NCI-H446 (cell line): ENCODE data around the gene KRTAP5-5.

Source experiments
- DNase-seq, 2 experiments: peaks; one replicate each; lab custom pipeline; 2025; lab: John Stamatoyannopoulos, UW

KRTAP5-5 gene

GRCh38 chr11:1679881-1680280, 50.3 kb downstream of the KRTAP5-5 start:
- DNase-seq: no peak
